Calu3 (cell line): ENCODE data around the gene RCOR1. TPM values are rescaled to one million over a fixed set of nuclear protein-coding genes. Genes with fewer than 3 reads are reported as not detected.

Source experiments
- BruUV-seq: library from RNA; stranded (reverse); fragments of 400-500 nt; replicated peaks from 2 replicates; lab custom pipeline; 2021; lab: Mats Ljungman, UMichigan
- CTCF ChIA-PET: fragments of 300-600 bp; sonication (Branson Sonifier 250); formaldehyde crosslinking; loops from one replicate; lab custom pipeline; 2022; ENCODE audit warnings: antibody characterized with exemption; lab: Charles Lee
- DNase-seq: peaks from one replicate; pipeline ENCODE4 v3.0.0; 2022
- H3K27ac Mint-ChIP-seq: one replicate; pipeline ENCODE4 v1.8.0; 2022; ENCODE audit warnings: mixed read lengths; ENCODE audit not compliant: unreplicated experiment
- H3K27me3 Mint-ChIP-seq: one replicate; pipeline ENCODE4 v1.8.0; 2022; ENCODE audit warnings: mixed read lengths; ENCODE audit not compliant: unreplicated experiment
- H3K36me3 Mint-ChIP-seq: one replicate; pipeline ENCODE4 v1.8.0; 2022; ENCODE audit warnings: mild to moderate bottlenecking, moderate library complexity, mixed read lengths; ENCODE audit not compliant: insufficient read depth, unreplicated experiment
- H3K4me1 Mint-ChIP-seq: one replicate; pipeline ENCODE4 v1.8.0; 2022; ENCODE audit warnings: mild to moderate bottlenecking, low read depth, mixed read lengths; ENCODE audit not compliant: unreplicated experiment
- H3K4me3 Mint-ChIP-seq: one replicate; pipeline ENCODE4 v1.8.0; 2022; ENCODE audit warnings: mild to moderate bottlenecking, low read depth, moderate library complexity, mixed read lengths; ENCODE audit not compliant: unreplicated experiment
- H3K9me3 Mint-ChIP-seq: one replicate; pipeline ENCODE4 v1.8.0; 2022; ENCODE audit warnings: low read depth, mixed read lengths; ENCODE audit not compliant: unreplicated experiment
- CTCF ChIP-seq: fragments of 200-600 bp; IDR thresholded peaks from one replicate; pipeline ENCODE4 v1.8.0; 2022; ENCODE audit warnings: antibody characterized with exemption; ENCODE audit not compliant: unreplicated experiment
- intact Hi-C: fragments of 100-400 bp; cut with micrococcal nuclease; formaldehyde crosslinking; loops from one replicate; pipeline ENCODE4 v1.10.0; 2022; ENCODE audit not compliant: unreplicated experiment
- total RNA-seq: library from RNA; stranded (reverse); gene quantifications from 2 replicates; pipeline ENCODE4 v1.2.3, GENCODE V29; 2022

Gene RCOR1
- total RNA-seq, 1 experiment from 2014 or later: 28.6 TPM

GRCh38 chr14:102772781-102773570 lies 180.5 kb downstream of the RCOR1 start:
- no peak for TF ChIP-seq CTCF
- Mint-ChIP-seq H3K4me1 (no peaks in the 10 kb centered on the region), H3K27me3 (peaks cover 34% of the 10 kb centered on the region), H3K4me3 (no peak overlapping the region), H3K36me3 (peaks cover 10% of the 10 kb centered on the region), H3K9me3 (no peaks in the 10 kb centered on the region), H3K27ac (no peak overlapping the region)
- peak; percentile 27 for DNase-seq
- intact Hi-C loops: loop anchor here (10.0 kb wide), 2 partner anchors 78 to 152 kb away; partner anchors contain the start of gene AMN
- BruUV-seq: no TSS peak
- CTCF ChIA-PET: interaction anchor here (0.6 to 0.9 kb wide), 3 partner anchors 15 to 220 kb away, joined by 3 read pairs; no protein-coding TSS in a partner anchor

- H3K27ac Mint-ChIP-seq: peak overlapping the region; percentile 31
- peaks cover 10% of the 10 kb centered on the region for H3K4me1 Mint-ChIP-seq
- BruUV-seq: no TSS peak
- peaks cover 25% of the 10 kb centered on the region for H3K27me3 Mint-ChIP-seq
- H3K36me3 Mint-ChIP-seq: peaks cover 22% of the 10 kb centered on the region
- CTCF ChIA-PET: interaction anchor here (0.9 to 1.4 kb wide), 2 partner anchors 9 to 80 kb away, joined by 3 read pairs; no protein-coding TSS in a partner anchor
- H3K9me3 Mint-ChIP-seq: no peaks in the 10 kb centered on the region
- TF ChIP-seq CTCF: peak; percentile 39
- peak; percentile 57 for DNase-seq
- no peak overlapping the region for H3K4me3 Mint-ChIP-seq
- intact Hi-C loops: loop anchor here (10.0 kb wide), 2 partner anchors 80 to 150 kb away; partner anchors contain the start of gene AMN
Observed at GRCh38 chr14:102774391-102775153, 182.1 kb downstream of the RCOR1 start.

- no TSS peak for BruUV-seq
- no peak for TF ChIP-seq CTCF
- CTCF ChIA-PET: no interaction called here
- Mint-ChIP-seq H3K27me3 (peaks cover 13% of the 10 kb centered on the region), H3K36me3 (peaks cover 22% of the 10 kb centered on the region), H3K9me3 (no peaks in the 10 kb centered on the region), H3K27ac (peak overlapping the region; percentile 85), H3K4me3 (peak overlapping the region; percentile 67), H3K4me1 (peaks cover 24% of the 10 kb centered on the region)
- intact Hi-C loops: loop anchor here (10.0 kb wide), 2 partner anchors 81 to 149 kb away; partner anchors contain the start of gene AMN
- DNase-seq: no peak
Observed at GRCh38 chr14:102775855-102776760, 183.7 kb downstream of the RCOR1 start.
